ENCODE measurements around the gene USO1.

USO1 gene

GRCh38 chr4:75729836-75730235 is 5.5 kb downstream of the USO1 start:
- no peak overlapping the region for H3K27ac ChIP-seq (ENCODE audit: low read length)
- no peaks in the 10 kb centered on the region for H3K9me3 ChIP-seq (ENCODE audit: control insufficient read depth in 1 of 2, low read length in 2 of 2)
- H3K4me3 ChIP-seq (ENCODE audit: low read depth in 1 of 2, low read length in 2 of 2), result no peak overlapping the region
- H3K4me1 ChIP-seq (ENCODE audit: control insufficient read depth in 1 of 2, insufficient read depth in 2 of 2, low read length in 2 of 2), result peaks cover 8 to 21% of the 10 kb centered on the region in 2 donors
- H3K36me3 ChIP-seq (ENCODE audit: control insufficient read depth in 1 of 2, insufficient read depth in 2 of 2, low read length in 2 of 2), result peaks cover 0 to 2% of the 10 kb centered on the region in 2 donors
- H3K27me3 ChIP-seq (ENCODE audit: low read depth, low read length), result no peaks in the 10 kb centered on the region

- Histone ChIP-seq H3K36me3 (ENCODE audit: control insufficient read depth in 1 of 2, insufficient read depth in 2 of 2, low read length in 2 of 2) (no peaks in the 10 kb centered on the region), H3K27me3 (ENCODE audit: low read depth, low read length) (no peaks in the 10 kb centered on the region), H3K9me3 (ENCODE audit: control insufficient read depth in 1 of 2, low read length in 2 of 2) (no peaks in the 10 kb centered on the region), H3K4me3 (ENCODE audit: low read depth in 1 of 2, low read length in 2 of 2) (no peak overlapping the region), H3K27ac (ENCODE audit: low read length) (no peak overlapping the region), H3K4me1 (ENCODE audit: control insufficient read depth in 1 of 2, insufficient read depth in 2 of 2, low read length in 2 of 2) (peaks cover 0 to 3% of the 10 kb centered on the region in 2 donors)
Observed at GRCh38 chr4:75733369-75733768, 9.0 kb downstream of the USO1 start.

GRCh38 chr4:75735525-75735924 is 11.1 kb downstream of the USO1 start:
- Histone ChIP-seq H3K9me3 (ENCODE audit: control insufficient read depth in 1 of 2, low read length in 2 of 2) (no peaks in the 10 kb centered on the region), H3K36me3 (ENCODE audit: control insufficient read depth in 1 of 2, insufficient read depth in 2 of 2, low read length in 2 of 2) (no peaks in the 10 kb centered on the region), H3K27me3 (ENCODE audit: low read depth, low read length) (no peaks in the 10 kb centered on the region), H3K4me1 (ENCODE audit: control insufficient read depth in 1 of 2, insufficient read depth in 2 of 2, low read length in 2 of 2) (peaks cover 0 to 3% of the 10 kb centered on the region in 2 donors), H3K4me3 (ENCODE audit: low read depth in 1 of 2, low read length in 2 of 2) (no peak overlapping the region), H3K27ac (ENCODE audit: low read length) (no peak overlapping the region)

- Histone ChIP-seq H3K36me3 (ENCODE audit: control insufficient read depth in 1 of 2, insufficient read depth in 2 of 2, low read length in 2 of 2) (no peaks in the 10 kb centered on the region), H3K27me3 (ENCODE audit: low read depth, low read length) (no peaks in the 10 kb centered on the region), H3K9me3 (ENCODE audit: control insufficient read depth in 1 of 2, low read length in 2 of 2) (no peaks in the 10 kb centered on the region), H3K27ac (ENCODE audit: low read length) (no peak overlapping the region), H3K4me1 (ENCODE audit: control insufficient read depth in 1 of 2, insufficient read depth in 2 of 2, low read length in 2 of 2) (no peaks in the 10 kb centered on the region), H3K4me3 (ENCODE audit: low read depth in 1 of 2, low read length in 2 of 2) (no peak overlapping the region)
Observed at GRCh38 chr4:75736862-75737261, 12.5 kb downstream of the USO1 start.

- no peak overlapping the region for H3K27ac ChIP-seq (ENCODE audit: low read length)
- no peaks in the 10 kb centered on the region for H3K27me3 ChIP-seq (ENCODE audit: low read depth, low read length)
- no peaks in the 10 kb centered on the region for H3K9me3 ChIP-seq (ENCODE audit: control insufficient read depth in 1 of 2, low read length in 2 of 2)
- no peaks in the 10 kb centered on the region for H3K4me1 ChIP-seq (ENCODE audit: control insufficient read depth in 1 of 2, insufficient read depth in 2 of 2, low read length in 2 of 2)
- H3K4me3 ChIP-seq (ENCODE audit: low read depth in 1 of 2, low read length in 2 of 2), result no peak overlapping the region
- no peaks in the 10 kb centered on the region for H3K36me3 ChIP-seq (ENCODE audit: control insufficient read depth in 1 of 2, insufficient read depth in 2 of 2, low read length in 2 of 2)
Observed at GRCh38 chr4:75737398-75737797, 13.0 kb downstream of the USO1 start.

GRCh38 chr4:75741027-75741426 is 16.6 kb downstream of the USO1 start:
- Histone ChIP-seq H3K4me3 (ENCODE audit: low read depth in 1 of 2, low read length in 2 of 2) (no peak overlapping the region), H3K36me3 (ENCODE audit: control insufficient read depth in 1 of 2, insufficient read depth in 2 of 2, low read length in 2 of 2) (no peaks in the 10 kb centered on the region), H3K4me1 (ENCODE audit: control insufficient read depth in 1 of 2, insufficient read depth in 2 of 2, low read length in 2 of 2) (no peaks in the 10 kb centered on the region), H3K27ac (ENCODE audit: low read length) (no peak overlapping the region), H3K9me3 (ENCODE audit: control insufficient read depth in 1 of 2, low read length in 2 of 2) (no peaks in the 10 kb centered on the region), H3K27me3 (ENCODE audit: low read depth, low read length) (no peaks in the 10 kb centered on the region)

GRCh38 chr4:75742451-75742850 is 18.1 kb downstream of the USO1 start:
- Histone ChIP-seq H3K27ac (ENCODE audit: low read length) (no peak overlapping the region), H3K4me1 (ENCODE audit: control insufficient read depth in 1 of 2, insufficient read depth in 2 of 2, low read length in 2 of 2) (no peaks in the 10 kb centered on the region), H3K27me3 (ENCODE audit: low read depth, low read length) (no peaks in the 10 kb centered on the region), H3K4me3 (ENCODE audit: low read depth in 1 of 2, low read length in 2 of 2) (no peak overlapping the region), H3K9me3 (ENCODE audit: control insufficient read depth in 1 of 2, low read length in 2 of 2) (no peaks in the 10 kb centered on the region), H3K36me3 (ENCODE audit: control insufficient read depth in 1 of 2, insufficient read depth in 2 of 2, low read length in 2 of 2) (no peaks in the 10 kb centered on the region)

- Histone ChIP-seq H3K36me3 (ENCODE audit: control insufficient read depth in 1 of 2, insufficient read depth in 2 of 2, low read length in 2 of 2) (no peaks in the 10 kb centered on the region), H3K9me3 (ENCODE audit: control insufficient read depth in 1 of 2, low read length in 2 of 2) (no peaks in the 10 kb centered on the region), H3K27me3 (ENCODE audit: low read depth, low read length) (no peaks in the 10 kb centered on the region), H3K4me3 (ENCODE audit: low read depth in 1 of 2, low read length in 2 of 2) (no peak overlapping the region), H3K4me1 (ENCODE audit: control insufficient read depth in 1 of 2, insufficient read depth in 2 of 2, low read length in 2 of 2) (no peaks in the 10 kb centered on the region), H3K27ac (ENCODE audit: low read length) (no peak overlapping the region)
Observed at GRCh38 chr4:75745161-75745560, 20.8 kb downstream of the USO1 start.

- H3K9me3 ChIP-seq (ENCODE audit: control insufficient read depth in 1 of 2, low read length in 2 of 2), result no peaks in the 10 kb centered on the region
- no peaks in the 10 kb centered on the region for H3K36me3 ChIP-seq (ENCODE audit: control insufficient read depth in 1 of 2, insufficient read depth in 2 of 2, low read length in 2 of 2)
- no peak overlapping the region for H3K4me3 ChIP-seq (ENCODE audit: low read depth in 1 of 2, low read length in 2 of 2)
- H3K27ac ChIP-seq (ENCODE audit: low read length), result no peak overlapping the region
- no peaks in the 10 kb centered on the region for H3K27me3 ChIP-seq (ENCODE audit: low read depth, low read length)
- H3K4me1 ChIP-seq (ENCODE audit: control insufficient read depth in 1 of 2, insufficient read depth in 2 of 2, low read length in 2 of 2), result no peaks in the 10 kb centered on the region
Observed at GRCh38 chr4:75745721-75746199, 21.4 kb downstream of the USO1 start.

- no peaks in the 10 kb centered on the region for H3K27me3 ChIP-seq (ENCODE audit: low read depth, low read length)
- H3K4me3 ChIP-seq (ENCODE audit: low read depth in 1 of 2, low read length in 2 of 2), result no peak overlapping the region
- no peaks in the 10 kb centered on the region for H3K4me1 ChIP-seq (ENCODE audit: control insufficient read depth in 1 of 2, insufficient read depth in 2 of 2, low read length in 2 of 2)
- no peak overlapping the region for H3K27ac ChIP-seq (ENCODE audit: low read length)
- H3K9me3 ChIP-seq (ENCODE audit: control insufficient read depth in 1 of 2, low read length in 2 of 2), result no peaks in the 10 kb centered on the region
- peaks cover 15 to 21% of the 10 kb centered on the region in 2 donors for H3K36me3 ChIP-seq (ENCODE audit: control insufficient read depth in 1 of 2, insufficient read depth in 2 of 2, low read length in 2 of 2)
Observed at GRCh38 chr4:75752637-75753036, 28.3 kb downstream of the USO1 start.

GRCh38 chr4:75769036-75769435 is 44.7 kb downstream of the USO1 start:
- peaks cover 8 to 16% of the 10 kb centered on the region in 2 donors for H3K36me3 ChIP-seq (ENCODE audit: control insufficient read depth in 1 of 2, insufficient read depth in 2 of 2, low read length in 2 of 2)
- no peaks in the 10 kb centered on the region for H3K9me3 ChIP-seq (ENCODE audit: control insufficient read depth in 1 of 2, low read length in 2 of 2)
- no peaks in the 10 kb centered on the region for H3K27me3 ChIP-seq (ENCODE audit: low read depth, low read length)
- no peak overlapping the region for H3K4me3 ChIP-seq (ENCODE audit: low read depth in 1 of 2, low read length in 2 of 2)
- H3K27ac ChIP-seq (ENCODE audit: low read length), result no peak overlapping the region
- no peaks in the 10 kb centered on the region for H3K4me1 ChIP-seq (ENCODE audit: control insufficient read depth in 1 of 2, insufficient read depth in 2 of 2, low read length in 2 of 2)

- Histone ChIP-seq H3K4me1 (ENCODE audit: control insufficient read depth in 1 of 2, insufficient read depth in 2 of 2, low read length in 2 of 2) (no peaks in the 10 kb centered on the region), H3K27me3 (ENCODE audit: low read depth, low read length) (no peaks in the 10 kb centered on the region), H3K4me3 (ENCODE audit: low read depth in 1 of 2, low read length in 2 of 2) (no peak overlapping the region), H3K36me3 (ENCODE audit: control insufficient read depth in 1 of 2, insufficient read depth in 2 of 2, low read length in 2 of 2) (peaks cover 32 to 41% of the 10 kb centered on the region in 2 donors), H3K27ac (ENCODE audit: low read length) (no peak overlapping the region), H3K9me3 (ENCODE audit: control insufficient read depth in 1 of 2, low read length in 2 of 2) (no peaks in the 10 kb centered on the region)
Observed at GRCh38 chr4:75771607-75772006, 47.2 kb downstream of the USO1 start.

Measured in muscle layer of duodenum (tissue), 2 donors.